HG02970 (cell line): ENCODE measurements around the gene NRIP1.

Experiments
- ATAC-seq: cut with Tn5 transposase; IDR thresholded peaks from one replicate; pipeline ENCODE4 v1.9.1; 2021; ENCODE audit warnings: mild to moderate bottlenecking, moderate library complexity, moderate number of reproducible peaks; ENCODE audit not compliant: unreplicated experiment, low FRiP score

NRIP1 gene

DNA sequence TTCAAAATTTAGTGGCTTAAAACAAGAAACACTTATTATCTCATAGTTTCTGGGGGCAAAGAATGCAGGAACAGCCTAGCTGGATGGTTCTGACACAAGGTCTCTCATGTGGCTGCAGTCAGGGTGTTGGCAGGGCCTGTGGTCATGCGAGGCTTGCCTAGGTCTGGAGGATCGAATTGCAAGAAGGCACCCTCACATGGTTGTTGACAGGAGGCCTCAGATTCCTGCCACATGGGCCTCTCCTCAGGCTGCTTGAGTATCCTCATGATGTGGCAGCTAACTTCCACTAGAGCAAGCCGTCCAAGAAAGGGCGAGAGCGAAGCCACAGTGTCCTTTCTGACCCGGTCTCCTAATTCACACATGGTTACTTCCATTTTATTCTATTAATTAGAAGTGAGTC, 6.2 kb upstream of the NRIP1 start:
- ATAC-seq, result no peak

DNA sequence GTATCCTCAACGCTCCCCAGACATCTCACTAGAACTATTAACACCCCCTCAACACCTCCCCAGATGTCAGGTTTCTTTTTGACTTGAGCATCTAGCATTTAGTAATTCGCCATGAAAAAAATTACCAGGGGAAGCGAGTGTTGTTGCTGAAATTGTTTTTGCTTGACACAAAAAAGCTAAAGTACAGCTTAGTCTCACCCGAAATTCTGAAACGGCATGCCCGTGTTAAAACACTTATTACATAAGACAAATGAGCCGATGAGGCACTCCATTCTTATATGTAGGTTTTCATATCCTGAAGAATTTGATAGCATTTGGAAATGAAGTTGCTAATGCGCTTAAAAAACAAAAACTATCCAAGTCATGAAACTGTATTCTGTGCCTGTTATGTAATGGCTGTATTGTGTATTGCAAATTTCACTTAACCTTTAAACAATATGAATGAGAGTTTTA, 1.3 kb upstream of the NRIP1 start:
- no peak for ATAC-seq

DNA sequence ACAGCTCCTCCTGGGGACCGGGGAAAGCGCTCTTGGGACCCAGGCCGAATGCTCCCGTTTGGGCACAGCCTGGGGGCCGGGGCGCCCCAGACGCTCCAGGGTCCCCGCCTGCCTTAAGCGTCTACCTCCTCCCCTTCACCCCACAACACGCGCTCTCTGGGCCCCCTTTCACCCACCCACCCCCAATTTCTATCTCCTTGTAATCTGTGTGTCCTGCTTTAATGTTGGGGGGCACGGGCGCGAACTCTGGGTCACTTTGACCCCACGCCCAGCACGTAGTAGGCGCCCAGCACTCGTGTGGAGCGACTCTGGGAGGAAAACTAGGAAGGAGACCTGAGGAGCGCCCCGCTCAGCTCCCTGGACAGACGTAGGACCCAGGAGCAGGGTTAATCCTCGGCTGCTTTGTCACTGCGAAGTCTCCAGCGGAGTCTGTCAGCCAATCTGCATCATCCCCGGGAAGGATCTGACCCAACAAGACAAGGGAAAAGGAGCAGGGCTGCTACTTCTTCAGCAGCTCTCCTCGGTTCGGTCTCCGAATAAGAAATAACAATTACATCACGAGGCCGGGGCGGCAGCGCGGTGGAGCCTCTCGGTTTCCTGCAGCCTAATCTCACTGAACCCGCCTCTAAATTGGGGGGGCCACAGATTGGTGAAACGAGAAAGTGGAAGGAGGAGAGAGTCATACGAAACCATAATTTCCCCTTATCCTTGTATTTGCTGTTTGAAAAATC, 757 bp upstream of the NRIP1 start:
- ATAC-seq, result no peak

DNA sequence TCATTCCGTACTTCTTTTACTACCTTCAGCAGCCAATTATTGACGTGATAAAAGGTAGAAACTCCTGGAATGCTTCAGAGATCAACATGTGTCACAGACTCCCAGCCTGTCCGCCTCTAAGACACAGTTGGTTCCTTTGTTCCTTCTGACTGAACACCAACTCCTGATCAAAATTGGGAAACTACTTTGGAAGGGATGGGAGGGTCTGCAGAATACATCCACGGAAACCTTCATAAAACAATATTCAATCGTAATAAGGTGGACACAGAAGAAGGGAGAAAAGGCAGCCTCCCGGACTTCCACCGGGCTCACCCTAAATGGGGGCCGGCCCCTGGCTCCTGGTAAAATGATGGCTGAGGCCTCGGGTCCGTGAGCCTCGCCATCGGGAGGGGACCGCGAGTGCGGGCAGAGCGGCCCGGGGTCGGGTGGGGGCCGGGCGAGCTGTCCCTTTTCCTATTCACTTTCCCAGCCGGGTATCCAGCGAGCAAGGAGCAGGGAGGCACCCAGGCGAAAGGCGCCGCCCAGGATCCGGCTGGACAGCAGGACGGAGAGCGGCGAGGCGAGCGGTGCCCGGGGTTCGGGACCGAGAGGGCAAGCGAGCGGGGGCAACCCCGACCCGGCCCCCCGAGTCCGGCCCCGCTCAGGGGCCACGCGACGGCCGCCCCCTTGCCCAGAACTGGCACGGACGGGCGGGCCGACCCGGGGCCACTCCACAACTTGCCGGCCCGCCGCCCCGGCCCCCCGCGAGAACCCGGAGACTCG, 805 bp downstream of the NRIP1 start:
- ATAC-seq, result no peak

DNA sequence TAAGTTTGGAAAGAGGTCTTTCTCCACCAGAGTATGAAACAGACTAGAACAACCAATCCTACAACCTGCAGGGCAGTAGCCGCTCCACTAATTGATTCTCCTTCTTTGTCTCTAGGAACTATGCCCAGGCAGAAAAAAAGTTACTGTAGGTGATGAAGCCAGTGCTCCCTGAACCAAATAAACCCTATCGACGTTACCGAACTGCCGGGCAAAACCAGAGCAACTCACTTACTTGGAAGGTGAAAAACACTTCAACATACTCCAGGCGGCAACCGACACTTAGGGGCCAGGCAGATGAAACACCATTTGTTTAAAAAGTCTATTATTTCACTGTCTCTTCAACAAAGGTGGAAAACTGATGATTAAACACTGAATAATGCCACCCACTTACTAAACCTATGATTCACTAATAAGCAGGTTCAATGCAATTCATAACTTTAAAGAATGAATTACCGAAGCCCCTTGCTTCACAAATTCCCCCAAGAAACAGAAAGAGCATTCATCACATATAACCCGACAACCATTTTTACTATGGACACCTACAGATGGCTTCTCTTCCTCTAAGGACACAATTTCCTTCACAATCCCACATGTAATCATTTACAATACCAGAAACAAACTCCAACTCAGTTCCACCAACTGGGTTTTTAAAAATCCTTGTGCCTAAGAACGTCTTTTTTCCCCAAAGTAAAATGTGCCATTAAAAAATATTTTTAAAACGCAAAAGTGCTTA, 1.6 kb downstream of the NRIP1 start:
- no peak for ATAC-seq

DNA sequence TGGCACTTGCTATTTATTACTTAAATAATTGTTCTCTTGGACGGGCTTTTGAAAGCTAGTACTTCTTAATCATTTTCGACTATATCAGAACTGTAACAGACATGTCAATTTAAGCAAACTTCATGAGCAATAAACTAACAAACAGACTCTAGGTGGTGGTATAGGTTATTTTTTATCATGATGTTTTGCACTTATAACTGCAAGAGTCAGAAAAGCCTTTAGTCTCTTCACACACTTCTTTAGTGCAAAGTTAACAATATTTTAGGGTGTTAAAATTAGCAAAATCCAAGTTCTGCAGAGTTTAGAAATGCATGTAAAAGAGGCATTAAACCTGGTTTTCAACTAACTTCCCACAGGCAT, 2.2 kb downstream of the NRIP1 start:
- no peak for ATAC-seq

DNA sequence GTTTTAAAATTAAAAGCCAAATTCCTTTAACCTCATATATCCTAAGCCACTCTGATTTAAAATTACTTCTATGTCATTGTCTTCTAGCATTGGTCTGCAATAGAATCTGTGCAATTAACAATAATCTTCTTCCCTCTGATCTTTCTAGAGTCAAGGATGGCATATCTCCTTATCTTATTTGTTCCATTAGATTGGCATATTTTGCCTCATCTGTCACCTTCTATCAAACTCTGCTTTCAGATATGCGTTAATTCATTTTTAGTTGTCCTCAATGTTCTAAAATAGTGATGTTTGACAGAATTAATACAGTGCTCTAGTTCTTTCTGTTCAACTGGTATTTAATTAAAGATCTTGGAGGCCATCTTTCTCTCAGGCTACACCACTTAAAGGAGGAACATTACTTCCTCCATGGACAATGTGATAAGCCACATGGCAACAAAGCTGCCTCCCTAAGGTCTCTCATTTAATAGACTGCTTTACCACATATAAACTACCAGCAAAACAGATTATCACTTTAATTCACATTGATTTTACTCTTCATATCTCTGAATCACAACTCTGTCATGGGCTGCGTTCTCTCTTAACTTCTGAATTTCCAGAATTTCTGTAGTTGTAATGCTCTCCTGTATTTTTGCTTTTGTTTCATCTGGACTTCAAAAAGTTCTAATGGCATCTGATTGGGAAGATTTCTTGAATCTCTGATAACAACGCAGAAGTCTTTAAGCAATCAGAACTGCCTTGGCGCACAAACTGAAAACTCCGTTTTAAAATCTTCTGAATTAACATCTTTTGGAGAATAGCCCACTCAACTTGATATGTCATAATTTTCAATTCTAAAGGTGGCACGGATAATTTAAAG, 2.8 kb downstream of the NRIP1 start:
- ATAC-seq, result no peak

DNA sequence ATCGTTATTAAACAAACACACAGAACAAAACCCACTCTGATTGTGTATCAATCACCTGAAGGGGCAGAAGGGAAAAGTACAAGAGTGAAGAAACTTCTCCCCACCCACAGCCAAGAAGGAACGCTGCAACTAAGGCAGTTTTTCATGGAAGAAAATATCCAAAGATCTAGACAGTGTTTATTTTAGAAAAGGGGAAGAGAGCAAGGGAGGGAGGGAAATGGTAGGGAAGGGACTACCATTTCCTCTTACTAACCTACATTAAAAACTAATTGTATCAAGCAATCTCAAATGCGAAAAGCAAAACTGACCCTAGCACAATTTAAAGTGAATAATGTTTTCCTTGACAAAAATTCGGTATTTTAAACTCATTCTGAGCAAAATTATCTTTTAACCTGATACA, 3.5 kb downstream of the NRIP1 start:
- no peak for ATAC-seq

DNA sequence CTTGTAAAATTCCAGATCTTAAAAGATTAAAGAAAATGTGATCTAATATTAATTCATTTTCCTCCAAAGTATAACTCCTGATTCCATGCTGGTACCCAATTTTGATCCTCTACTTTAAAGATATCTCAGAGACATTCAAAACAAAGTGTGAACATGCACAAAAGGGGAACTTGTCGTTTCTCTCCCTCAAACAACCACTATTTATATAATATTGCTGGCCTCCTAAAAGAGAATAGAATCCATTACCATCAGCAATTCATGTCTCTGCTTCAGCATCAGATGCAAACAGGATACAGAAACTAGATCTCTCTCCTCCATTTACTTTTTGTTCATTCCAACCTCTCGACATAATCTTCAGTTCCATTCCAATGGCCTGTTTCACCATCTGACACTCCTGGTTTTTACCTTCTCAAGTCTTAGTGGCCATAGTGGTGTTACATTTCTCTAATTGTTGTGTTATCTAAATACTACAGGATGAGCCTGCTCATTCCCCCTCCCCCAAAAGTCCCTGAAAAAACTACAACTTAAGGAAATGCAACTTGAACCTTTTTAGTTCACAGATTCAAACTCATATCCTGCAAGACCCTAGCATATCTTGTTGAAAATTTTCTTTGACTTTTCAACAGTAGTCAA, 4.1 kb downstream of the NRIP1 start:
- ATAC-seq, result no peak

DNA sequence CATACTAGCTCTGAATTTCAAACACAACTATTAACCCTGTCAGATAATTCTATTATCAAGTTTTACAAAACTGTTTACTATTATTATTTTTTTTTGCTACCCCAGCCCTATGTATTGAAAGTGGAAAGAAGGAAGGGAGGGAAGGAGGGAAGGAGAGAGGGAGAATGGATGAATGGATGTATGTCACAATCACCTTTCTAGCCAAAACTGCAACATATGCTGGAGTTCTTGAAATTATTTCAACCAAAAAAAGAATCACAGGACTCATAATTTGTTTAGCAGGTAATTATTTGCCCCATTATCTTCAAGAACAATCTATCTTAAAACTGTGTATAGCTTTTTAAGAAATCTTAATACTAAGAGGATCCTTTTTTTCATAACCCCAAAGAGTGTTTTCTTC, 5.4 kb downstream of the NRIP1 start:
- no peak for ATAC-seq

DNA sequence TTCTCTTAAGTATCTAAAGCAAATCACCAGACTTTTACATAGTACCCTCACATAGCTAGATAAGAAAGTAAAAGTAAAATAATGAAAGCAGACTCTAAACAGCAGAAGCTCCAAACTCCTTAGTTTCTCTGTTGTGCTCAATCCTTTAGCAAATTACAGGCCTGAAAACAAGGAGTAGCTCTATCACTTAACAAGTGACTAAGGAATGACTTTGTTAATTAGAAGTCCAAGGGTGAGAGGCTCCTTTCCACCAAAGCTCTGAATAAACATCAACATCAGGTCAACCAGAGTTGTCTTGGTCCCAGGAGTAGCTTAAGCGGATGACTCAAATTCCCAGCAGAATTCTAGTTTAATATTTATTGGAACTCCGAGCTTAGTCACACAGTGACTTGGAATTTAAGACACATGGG, 5.9 kb downstream of the NRIP1 start:
- ATAC-seq, result no peak

DNA sequence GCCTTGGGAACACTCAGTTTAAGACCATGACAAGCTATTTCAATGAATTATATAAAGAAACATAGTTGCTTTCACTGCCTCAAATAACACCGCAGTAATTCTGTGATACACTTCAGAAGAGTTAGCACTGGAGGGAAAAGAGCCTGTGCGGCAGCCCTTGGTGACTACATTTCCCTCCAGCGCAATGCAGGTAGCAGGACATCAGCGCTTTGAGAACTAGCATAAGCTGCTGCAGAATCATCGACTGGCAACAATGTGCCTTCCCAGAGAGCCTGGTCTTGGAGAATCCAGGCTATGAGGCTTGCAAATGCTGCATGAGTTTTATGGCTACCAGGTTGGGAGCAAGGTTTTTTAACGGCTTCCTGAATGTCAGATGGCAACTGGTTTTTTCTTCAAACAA, 7.5 kb downstream of the NRIP1 start:
- ATAC-seq, result no peak

DNA sequence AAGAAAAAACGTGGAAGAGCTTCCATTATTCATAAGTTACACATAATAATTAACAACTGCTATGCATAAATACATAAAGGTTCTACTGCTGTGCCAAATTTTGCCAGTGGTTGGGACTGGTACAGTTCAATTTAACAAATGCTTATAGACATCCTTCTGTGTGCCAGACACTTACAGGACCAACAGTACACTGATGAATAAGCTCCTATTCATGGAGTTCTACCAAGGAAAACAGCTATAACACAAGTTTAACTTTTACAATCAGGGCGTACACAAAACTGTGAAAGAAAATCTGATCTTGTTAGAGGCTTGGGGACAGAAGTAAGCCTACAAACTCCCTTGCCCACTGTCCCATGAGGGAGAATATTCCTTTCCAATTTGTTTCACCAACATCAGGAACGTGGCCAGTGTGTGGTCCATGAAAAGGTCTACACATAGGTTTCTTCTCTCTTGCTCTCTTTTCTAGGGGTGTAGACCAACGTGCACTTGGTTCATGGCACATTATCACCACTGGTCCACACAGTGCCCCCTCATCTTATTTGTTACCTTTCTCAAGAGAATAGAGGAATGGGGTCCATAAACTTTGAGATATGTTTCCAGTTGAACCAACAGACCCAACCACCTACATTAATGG, 10.1 kb downstream of the NRIP1 start:
- ATAC-seq, result no peak

DNA sequence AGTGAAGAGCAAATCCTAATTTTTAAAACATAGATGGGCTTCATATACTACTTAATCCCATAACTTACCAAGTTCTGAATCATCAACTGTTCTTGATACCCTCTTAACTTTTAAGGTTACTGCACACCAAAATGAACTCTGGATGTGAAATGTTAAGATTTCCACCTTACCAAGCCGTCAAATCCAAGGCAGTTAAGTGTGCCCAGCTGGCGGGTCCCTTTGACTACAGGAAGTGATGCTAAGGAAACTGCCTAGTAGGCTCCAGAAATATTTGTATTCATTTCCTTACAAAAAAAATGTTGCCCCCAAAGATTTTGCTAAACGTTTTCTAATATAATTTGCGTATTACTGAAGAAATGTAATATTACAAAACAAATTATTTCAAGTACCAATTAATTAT, 10.7 kb downstream of the NRIP1 start:
- ATAC-seq, result no peak

DNA sequence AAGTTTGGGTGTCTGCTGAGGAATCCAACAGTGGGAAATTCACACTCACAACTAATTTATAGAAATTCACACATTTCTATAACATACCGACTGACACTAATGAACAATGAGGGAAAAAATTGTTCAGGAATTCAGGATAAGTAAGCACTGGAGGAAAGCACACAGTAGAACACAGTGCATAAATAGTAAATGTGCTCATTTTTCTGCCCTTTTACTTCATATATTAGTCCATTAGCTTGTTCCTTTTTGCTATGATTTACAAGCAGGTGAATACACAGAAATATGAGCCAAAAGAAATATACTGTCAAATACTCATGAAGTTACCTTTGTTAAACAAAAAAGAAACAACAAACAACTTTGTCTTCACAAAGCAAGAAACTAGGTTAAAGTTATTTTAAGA, 11.3 kb downstream of the NRIP1 start:
- no peak for ATAC-seq

DNA sequence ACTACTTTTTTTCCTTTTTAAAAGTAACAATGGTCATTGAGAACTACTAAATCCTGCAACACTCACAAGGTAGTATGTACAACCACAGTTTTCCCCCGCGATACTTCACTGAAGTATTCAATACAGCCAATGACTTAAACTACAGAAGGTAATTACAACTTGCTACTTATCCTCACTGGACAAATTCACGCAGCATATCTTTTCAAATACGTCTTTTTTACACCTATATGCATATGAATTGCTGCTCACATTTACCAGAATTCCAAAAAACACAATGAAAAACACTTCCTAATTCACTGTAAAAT, 12.4 kb downstream of the NRIP1 start:
- ATAC-seq, result no peak

DNA sequence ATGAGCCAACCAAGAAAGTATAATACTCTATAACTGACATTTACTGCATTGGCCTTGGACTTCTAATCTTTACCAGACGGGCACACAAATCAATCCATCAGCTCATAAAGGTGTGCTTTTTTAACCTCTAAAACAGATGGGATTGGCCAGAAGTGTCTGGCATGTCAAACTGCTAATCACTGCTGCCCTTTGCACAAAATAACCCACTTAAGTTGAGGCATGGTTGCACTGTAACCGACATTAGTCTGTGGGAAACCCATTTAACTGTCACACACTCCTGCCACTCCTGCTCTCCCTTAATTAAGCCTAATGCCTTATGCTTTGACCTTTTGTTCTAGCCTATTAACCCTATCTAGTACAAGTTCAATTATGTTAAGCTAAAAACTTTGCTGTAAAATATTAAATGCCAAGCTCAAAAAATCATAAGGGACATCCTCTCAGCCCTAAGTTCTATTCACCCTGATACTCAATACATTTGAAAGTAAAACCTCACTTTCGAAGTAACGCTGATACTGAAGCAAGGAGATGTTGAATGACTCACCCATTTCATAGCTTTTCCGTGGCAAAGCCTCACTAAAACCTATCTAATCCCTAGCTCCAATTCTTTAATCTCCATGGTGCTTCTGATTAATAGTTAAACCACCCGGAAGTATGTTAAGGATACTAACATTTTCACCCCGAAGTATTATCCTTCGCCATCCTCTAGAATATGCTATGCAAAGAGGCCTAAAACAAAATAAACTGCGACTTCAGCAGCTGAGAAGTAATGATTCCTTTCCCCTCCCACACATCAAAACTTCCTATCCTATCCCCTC, 12.9 kb downstream of the NRIP1 start:
- ATAC-seq, result no peak

DNA sequence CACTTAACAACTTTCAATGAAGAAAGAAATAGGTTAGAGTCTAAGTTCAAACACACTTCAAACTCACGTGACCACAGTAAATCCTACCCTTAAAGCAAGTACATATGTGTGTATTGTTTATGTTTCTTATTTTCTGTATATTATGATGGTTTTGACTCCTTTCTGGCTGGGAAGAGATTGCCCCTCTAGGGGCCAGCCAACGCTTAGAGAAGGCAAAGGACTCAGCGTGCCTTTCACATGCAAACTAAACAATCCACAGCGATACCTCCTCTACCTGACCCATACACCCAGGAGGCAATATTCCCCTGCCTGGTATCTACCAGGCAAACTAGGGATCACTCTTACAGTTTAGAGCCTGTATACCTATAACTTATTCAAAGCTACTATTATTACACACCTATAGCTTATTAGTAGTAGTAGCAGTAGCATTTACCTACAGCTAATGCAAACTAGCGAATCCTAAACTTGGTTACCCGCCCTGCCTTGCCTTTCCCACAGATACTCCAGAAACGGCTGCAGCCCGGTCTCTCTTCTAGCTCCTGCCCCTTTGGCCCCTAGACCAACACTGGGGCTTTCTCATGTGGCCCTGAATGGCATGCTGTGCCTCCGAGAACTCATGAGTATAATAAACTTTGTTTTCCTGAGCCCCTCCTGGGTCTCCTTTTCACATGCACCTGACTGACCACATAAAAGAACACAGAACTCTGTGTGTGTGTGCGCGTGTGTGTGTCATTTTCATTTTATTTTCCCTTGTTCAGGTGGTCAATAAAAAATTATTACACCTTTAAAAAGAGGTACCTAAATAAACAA, 14.0 kb downstream of the NRIP1 start:
- no peak for ATAC-seq
